ENCODE measurements around the gene UBE2Q1. TPM values are rescaled to one million over a fixed set of nuclear protein-coding genes. Genes with fewer than 3 reads are reported as not detected.

UBE2Q1 gene
- total RNA-seq: 102 and 109 TPM in 2 replicates

- intact Hi-C loops (cut with micrococcal nuclease): loop anchor here (1.0 to 5.0 kb wide), 9 partner anchors 151 to 714 kb away; partner anchors contain the start of genes CKS1B, CLK2, HAX1 and IL6R
Measured at GRCh38 chr1:154557939-154558719, at the start of gene UBE2Q1. Gene UBE2Q1, minus strand, starts transcription at chr1:154558662. Its CDS starts 109 bp downstream, at chr1:154558553.

DNA sequence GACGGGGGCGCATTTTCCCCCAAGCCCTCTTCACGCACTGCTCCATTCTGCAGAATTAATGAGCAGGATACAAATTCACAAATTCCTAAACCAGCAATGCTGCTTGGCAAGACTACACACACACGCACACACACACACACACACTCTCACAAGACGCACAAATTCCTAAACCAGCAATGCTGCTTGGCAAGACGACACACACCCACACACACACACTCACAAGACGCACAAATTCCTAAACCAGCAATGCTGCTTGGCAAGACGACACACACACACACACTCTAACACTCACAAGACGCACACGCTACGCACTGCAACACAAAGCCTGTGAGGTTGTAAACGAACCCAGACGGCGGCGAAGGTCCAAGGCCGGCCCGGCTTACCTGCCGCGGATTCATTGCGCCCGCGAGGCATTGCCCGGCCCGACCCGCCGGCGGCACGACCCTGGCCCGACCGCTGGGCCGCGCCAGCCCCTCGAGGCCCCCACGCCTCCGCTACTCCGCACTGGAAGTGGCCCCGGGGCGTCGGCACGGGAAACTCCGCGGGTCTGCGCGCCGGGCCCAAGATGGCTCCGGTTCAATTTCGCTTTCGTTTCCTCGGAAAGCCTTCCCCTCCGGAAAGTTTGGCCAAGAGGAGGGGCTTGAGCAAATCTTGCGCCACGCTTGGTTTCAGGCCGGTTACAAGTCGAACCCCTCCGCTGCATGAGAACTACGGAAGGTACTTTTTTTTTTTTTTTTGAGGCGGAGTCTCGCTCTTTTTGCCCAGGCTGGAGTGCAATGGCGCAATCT lies 49.3 kb upstream of the UBE2Q1 start, which contains the start of gene ADAR:
ADAR (minus strand) TSS at position 578 of the 788 bp plus-strand sequence; CDS start at position 398, 180 bp downstream.
- intact Hi-C loops (cut with micrococcal nuclease): loop anchor here (1.0 to 5.0 kb wide), 11 partner anchors 20 to 454 kb away; partner anchors contain the start of genes EFNA4, HAX1, PMVK and UBAP2L

GRCh38 chr1:154607106-154607608 lies 48.7 kb upstream of the UBE2Q1 start:
- intact Hi-C loops (cut with micrococcal nuclease): loop anchor here (1.0 to 5.0 kb wide), 3 partner anchors 48 to 455 kb away; partner anchors contain the start of gene EFNA4

- intact Hi-C loops (cut with micrococcal nuclease): loop anchor here (5.0 kb wide), 2 partner anchors 272 to 457 kb away; partner anchors contain the start of gene EFNA4
Measured at GRCh38 chr1:154605534-154605933, 47.1 kb upstream of the UBE2Q1 start.

DNA sequence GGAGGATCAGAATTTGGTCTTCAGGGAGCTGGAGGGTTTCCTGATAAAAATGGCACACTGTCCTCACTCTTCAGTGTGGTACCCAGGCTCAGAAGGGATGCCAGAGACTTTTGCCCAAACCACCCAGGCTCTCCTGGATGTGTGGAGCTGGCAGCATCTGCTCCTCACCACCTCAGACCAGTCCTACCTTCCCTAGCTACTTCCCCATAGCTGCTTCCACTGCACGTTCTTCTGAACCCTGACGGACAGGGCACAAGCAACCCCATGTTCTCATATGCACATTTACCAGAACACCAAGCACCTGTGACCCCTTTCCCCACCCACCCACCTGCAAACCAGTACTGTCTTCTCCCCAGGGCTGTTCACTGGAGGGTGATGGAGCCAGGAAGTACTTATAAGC lies 44.9 kb upstream of the UBE2Q1 start:
- intact Hi-C loops (cut with micrococcal nuclease): no loop called here

DNA sequence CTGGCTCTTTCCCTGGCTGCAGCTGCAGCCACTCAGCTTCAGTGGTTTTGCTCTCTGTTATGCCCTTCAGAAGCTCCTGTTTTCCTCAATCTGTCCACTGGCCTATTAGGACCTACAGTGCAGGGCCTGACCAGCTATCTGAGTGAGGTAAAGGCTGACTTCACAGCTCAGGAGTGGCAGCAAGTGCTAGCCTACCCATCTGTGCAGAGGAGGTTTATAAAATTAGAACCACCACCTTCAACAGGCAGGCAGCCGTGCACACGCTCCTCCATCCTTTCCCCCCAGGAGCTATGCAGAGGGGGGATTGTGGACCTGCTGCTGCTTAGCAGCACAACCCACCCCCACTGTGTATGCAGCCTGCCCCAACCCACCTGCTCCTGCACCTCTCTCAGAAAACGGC lies 41.2 kb upstream of the UBE2Q1 start:
- intact Hi-C loops (cut with micrococcal nuclease): no loop called here

DNA sequence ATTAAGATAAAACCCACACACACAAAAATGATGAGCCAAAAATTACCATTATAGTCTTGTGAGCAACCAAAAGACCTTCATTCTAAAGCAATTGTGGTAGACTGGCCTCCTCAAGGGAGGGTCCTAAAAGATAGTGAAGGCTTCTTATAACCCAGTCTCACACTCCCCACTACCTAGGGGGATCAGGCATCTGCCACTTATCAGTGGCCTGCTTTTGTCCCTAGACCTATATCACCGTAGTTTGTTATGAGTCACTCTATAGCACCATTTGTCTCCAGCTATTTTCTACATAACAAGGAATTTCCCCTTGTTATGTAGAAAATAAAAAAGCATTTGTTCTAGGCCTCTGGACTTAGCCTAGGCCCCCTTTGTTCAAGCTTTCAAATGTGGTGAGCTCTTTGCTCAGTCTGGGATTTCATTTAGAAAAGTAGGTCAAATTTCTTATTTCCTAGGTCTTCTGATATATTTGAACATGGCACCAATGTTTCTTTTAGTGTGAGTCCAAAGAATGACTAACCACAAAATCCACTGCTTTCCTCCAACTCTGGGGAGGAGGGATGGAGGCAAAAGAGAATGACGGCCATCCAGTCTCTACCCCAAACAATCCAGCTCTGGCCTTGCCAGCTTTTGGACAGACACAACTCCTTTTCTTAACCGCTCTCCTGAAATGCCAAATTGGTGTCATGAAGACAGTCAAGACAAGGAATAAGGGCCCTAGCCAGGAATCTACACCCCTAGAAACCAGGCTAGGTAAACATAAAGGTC lies 40.6 kb upstream of the UBE2Q1 start:
- intact Hi-C loops (cut with micrococcal nuclease): no loop called here

DNA sequence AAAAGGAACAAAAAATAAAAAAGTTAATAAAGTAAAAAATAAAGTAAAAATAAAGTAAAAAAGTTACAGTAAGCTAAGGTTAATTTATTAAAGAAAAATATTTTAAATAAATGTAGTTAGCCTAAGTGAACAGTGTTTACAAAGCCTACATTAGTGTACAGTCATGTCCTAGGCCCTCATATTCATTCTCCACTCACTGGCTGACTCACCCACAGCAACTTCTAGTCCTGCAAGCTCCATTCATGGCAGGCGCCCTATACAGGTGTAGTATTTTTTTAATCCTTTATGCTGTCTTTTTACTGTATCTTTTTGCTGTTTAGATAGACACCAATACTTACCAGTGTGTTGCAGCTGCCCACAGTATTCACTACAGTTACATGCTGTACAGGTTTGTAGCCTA lies 37.2 kb upstream of the UBE2Q1 start:
- intact Hi-C loops (cut with micrococcal nuclease): no loop called here

DNA sequence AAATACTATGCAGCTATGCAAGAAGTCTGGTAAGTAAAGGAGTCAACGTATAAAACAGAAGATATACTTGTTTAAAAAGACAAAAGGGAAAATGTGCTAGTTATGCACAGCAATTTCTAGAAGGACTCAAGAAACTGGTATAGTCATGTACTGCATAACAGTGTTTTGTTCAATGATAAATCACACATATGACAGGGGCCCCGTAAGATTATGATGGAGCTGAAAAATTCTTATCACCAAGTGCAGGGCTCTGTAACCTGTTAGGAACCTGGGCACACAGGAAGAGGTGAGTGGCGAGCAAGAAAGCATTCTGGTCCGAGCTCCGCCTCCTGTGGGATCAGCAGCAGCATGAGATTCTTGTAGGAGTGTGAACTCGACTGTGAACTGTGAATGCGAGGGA lies 36.3 kb upstream of the UBE2Q1 start:
- intact Hi-C loops (cut with micrococcal nuclease): no loop called here

DNA sequence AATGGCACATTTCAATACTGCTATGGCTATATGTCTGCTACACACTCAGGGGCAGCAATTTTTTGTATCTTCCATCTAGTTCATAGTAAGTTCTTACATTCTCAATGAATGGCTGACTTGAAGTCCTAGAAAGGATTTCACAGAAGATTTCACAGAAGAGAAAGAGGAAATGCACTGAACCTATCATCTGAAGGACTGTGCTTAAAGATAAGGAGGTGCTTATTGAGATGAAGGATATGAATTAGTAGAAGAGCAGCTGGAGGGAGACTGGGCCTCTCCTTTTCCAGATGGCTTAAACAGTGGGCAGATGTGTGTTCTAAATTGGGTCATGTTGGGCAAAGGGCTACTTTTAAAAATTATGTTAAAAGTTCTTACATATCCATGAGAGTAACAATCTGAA lies 34.9 kb upstream of the UBE2Q1 start:
- intact Hi-C loops (cut with micrococcal nuclease): no loop called here

GRCh38 chr1:154591206-154591605 lies 32.7 kb upstream of the UBE2Q1 start:
- intact Hi-C loops (cut with micrococcal nuclease): no loop called here

DNA sequence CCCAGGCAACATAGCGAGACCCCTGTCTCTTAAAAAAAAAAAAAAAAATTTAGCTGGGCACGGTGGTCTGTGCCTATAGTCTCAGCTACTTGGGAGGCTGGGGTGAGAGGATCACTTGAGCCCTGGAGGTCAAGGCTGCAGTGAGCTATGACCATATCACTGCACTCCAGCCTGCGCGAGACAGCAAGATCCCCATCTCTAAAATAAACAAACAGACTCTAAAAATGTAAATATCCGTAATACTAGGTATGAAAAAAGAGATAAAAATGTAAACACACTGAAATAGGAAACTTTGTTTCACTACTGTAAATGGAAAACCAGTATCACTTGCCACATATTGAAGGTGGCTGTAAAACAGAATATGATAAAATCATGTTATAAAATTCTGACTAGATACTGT lies 32.3 kb upstream of the UBE2Q1 start:
- intact Hi-C loops (cut with micrococcal nuclease): no loop called here

DNA sequence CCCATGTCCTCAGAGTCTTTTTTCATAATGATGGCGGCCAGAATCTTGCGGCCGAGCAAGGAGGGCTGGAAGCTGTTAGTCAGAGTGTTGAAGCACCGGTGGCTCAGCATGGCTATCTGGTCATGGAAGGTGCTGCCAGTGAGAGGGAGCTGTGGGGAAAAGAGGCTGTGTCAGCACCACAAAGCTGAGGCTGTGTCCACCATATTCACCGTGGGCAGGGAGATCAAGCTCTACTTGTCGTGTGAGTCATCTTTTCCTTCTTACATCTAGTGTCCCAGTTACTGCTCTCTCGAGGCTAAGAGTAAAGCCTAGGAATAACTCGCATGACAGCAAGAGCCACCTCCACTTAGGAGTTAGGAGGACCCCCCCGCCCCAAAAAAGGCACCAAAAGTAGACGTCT lies 31.3 kb upstream of the UBE2Q1 start:
- intact Hi-C loops (cut with micrococcal nuclease): no loop called here

DNA sequence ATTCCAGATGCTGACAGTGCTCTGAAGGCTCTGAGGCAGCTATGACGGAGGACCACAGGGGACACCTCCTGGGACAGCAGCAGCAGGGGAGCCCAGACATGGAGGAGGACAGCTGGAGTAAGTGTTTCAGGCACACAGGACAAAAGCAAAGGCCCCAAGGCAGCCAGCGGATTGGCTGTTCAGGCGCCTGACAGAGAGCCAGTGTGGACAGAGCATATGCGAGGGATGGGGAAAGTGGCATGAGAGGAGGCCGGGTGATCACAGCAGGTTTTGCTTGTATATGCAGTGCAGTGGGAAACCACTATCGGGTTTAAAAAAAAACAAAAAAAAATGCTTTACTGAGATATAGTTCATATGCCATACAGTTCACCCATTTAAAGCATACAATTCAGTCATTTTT lies 28.2 kb upstream of the UBE2Q1 start:
- intact Hi-C loops (cut with micrococcal nuclease): no loop called here

- intact Hi-C loops (cut with micrococcal nuclease): no loop called here
Measured at GRCh38 chr1:154586231-154586630, 27.8 kb upstream of the UBE2Q1 start.

DNA sequence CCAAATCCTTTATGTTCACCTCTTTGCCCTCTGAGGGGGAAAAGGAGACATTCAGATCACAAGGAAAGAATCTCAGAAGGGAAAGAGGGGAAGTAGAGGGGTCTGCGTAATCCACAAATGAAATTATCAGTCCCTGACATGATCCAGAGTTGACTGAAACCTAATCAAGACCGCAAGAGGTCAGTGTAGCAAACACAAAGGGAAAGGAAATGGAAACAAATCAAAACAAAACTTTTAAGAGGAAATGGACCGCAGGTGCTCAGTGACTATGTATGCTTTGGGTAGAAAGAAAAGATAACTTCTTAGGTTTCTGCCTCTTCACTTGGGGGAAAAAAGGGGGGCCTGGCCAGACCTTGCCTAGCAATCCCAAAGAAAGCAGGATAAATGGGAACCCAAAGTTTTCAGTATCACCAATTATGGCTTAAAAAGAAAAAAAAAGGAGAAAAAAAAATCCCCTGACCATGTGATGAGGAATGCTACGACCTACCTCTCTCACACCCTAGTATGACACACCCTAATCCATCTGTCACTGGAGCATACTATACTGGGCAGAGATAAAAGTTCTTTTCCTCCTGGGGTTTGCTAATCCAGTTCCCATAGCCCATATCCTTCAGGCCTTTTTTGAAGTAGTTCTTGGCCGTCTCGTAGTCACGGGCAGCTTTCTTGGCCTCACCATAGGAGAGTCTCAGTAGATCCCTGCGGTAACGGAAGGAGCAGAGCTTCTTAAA lies 26.0 kb upstream of the UBE2Q1 start:
- intact Hi-C loops (cut with micrococcal nuclease): no loop called here

DNA sequence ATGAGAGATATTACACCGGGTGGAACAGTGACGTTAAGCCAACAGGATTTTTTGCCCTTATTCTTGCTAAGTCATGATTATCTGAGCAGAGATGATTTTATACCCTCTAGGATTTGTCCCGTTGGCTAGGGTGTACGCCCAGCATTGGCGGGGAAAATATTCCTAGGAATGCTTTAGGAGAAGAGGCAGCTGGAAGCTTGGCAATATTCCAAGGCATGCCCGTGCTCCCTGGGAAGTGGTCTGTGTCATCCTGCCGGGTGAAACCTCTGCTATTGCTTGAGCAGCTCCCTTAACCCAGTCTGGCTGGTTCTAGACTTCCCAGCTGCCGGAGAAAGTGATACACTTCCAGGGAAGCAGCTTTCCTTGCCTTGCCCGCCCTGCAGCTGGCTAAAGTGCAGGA lies 25.3 kb upstream of the UBE2Q1 start:
- intact Hi-C loops (cut with micrococcal nuclease): no loop called here

DNA sequence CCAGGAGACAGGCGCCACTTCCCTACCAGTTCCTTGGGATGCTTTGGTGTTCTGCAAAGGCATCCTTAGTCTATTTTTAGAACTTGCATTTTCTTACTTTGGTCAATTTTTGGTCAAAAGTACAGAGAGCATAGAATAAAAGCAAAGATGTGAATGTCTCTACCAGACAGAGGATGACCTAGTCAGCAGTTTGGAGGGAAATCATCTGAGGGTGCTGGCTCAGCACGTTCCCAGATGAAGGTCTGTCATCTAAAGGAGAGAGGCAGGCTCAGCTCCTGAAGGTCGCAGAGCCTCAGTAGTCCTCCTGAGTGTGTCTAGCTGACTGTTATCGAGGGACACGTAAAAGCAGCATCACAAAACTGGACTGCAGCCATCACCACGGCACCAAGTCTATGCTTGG lies 24.4 kb upstream of the UBE2Q1 start:
- intact Hi-C loops (cut with micrococcal nuclease): no loop called here

DNA sequence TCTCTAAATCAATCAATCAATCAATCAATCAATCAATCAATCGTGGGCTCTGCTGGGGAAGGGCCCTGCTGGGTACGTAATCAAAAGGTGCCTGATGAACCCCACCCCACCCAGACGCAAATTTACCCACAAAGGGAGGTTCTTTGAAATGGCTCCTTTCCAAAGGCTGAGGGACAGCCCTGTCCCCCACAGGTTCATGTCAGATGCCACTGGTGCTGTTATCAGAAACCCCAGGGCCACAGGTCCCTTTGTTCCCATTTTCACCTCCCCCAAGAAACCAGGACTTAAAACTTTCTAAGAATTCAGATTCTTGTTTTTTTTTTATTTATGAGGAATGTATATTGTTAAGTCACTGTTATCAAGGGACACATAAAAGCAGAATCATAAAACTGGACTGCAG lies 23.3 kb upstream of the UBE2Q1 start:
- intact Hi-C loops (cut with micrococcal nuclease): no loop called here

DNA sequence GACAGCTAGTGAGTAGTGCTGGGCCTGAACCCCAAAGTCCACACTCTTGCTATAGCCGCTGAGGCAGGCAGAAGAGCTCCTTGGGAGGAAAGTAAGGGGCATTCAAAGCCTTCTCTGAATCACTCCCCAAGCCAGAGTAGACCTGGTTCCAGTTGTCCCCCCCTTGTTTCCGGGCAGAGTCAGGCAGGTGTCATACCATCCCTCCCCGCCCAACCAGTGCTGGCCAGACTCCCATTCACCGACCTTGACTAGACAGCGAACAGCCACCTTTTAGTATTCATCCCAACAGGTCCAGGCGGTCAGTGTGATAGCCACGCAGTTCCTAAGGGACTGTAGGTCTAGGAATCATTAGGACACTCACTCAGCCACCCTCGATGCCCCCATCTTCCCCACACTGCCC lies 20.9 kb upstream of the UBE2Q1 start:
- intact Hi-C loops (cut with micrococcal nuclease): no loop called here

- intact Hi-C loops (cut with micrococcal nuclease): no loop called here
Measured at GRCh38 chr1:154578058-154578418, 19.6 kb upstream of the UBE2Q1 start.

All from T-helper 1 cell treated with Interleukin-12 subunit alpha and Interleukin-12 subunit beta and Interleukin-4 antibody, amounts not matched to agents 30 ng/mL and 1 ng/mL, for 36 hours (primary cell).